Gastrocnemius medialis (tissue), 4 donors: ENCODE data around the gene NDUFA5. TPM values are rescaled to one million over a fixed set of nuclear protein-coding genes. Genes with fewer than 3 reads are reported as not detected.

ENCODE experiments used
- ATAC-seq, 2 donors: fragments of 150-250 bp; one replicate each; pipeline ENCODE4 v1.9.1; 2016
- DNase-seq, 2 donors: peaks; one replicate each; pipeline ENCODE4 v3.0.0-alpha.2; 2019
- H3K27ac ChIP-seq, 4 donors: fragments of 200-600 bp; sonication (generic); 1 replicate in 1 of 4; 2 replicates in 3 of 4; pipeline ENCODE4 v1.5.1; 2016 to 2018; ENCODE audit warnings: mild to moderate bottlenecking in 2 of 4, moderate library complexity in 1 of 4
- H3K27me3 ChIP-seq, 3 donors: fragments of 200-600 bp; sonication (generic) in 2 of 3; 1 replicate in 1 of 3; 2 replicates in 2 of 3; pipeline versions ENCODE4 v1.5.1 to v1.6.0; 2016 to 2019; ENCODE audit warnings: mild to moderate bottlenecking in 1 of 3, moderate library complexity in 1 of 3
- H3K36me3 ChIP-seq, 2 donors: fragments of 200-600 bp; sonication (generic) in 1 of 2; one replicate each; pipeline ENCODE4 v1.5.1; 2017 to 2018
- H3K4me1 ChIP-seq, 2 donors: fragments of 200-600 bp; sonication (generic) in 1 of 2; one replicate each; pipeline ENCODE4 v1.5.1; 2016 to 2017; ENCODE audit warnings: mild to moderate bottlenecking in 2 of 2
- H3K4me3 ChIP-seq, 4 donors: fragments of 200-600 bp; sonication (generic) in 3 of 4; 1 replicate in 1 of 4; 2 replicates in 3 of 4; pipeline ENCODE4 v1.5.1; 2016 to 2019; ENCODE audit warnings: mild to moderate bottlenecking in 2 of 4
- H3K9me3 ChIP-seq, 3 donors: fragments of 200-600 bp; sonication (generic) in 2 of 3; 1 replicate in 1 of 3; 2 replicates in 2 of 3; pipeline ENCODE4 v1.5.1; 2016 to 2019
- CTCF ChIP-seq, 5 experiments: fragments of 450-650 bp in 3 of 5; fragments of 200-600 bp in 2 of 5; sonication (generic) in 2 of 5; IDR thresholded peaks in 4 of 5; conservative IDR thresholded peaks in 1 of 5; 1 replicate in 4 of 5; 2 replicates in 1 of 5; pipeline ENCODE4 v1.5.1; 2016 to 2019; ENCODE audit warnings: antibody characterized with exemption in 5 of 5, mild to moderate bottlenecking in 3 of 5, moderate library complexity in 3 of 5
- POLR2A ChIP-seq, 2 donors: fragments of 450-650 bp; IDR thresholded peaks; one replicate each; pipeline ENCODE4 v1.6.1; 2017; ENCODE audit warnings: antibody characterized with exemption in 2 of 2, mild to moderate bottlenecking in 2 of 2, moderate library complexity in 2 of 2
- in situ Hi-C, 4 donors: fragments of 200-750 bp; cut with MboI; loops; one replicate each; pipeline versions ENCODE4 v1.15.0 to v1.8.0; 2017; ENCODE audit warnings: low sequenced_read_pairs in 4 of 4
- intact Hi-C: fragments of 100-400 bp; cut with DNase I; formaldehyde crosslinking; loops from one replicate; pipeline ENCODE4 v1.15.1; 2023; ENCODE audit warnings: low total_unique reads
- total RNA-seq, 4 donors: library from RNA; depleted of rRNA; stranded (reverse); fragments of >200 nt; gene quantifications; one replicate each; pipeline versions ENCODE4 v1.1.0 to v1.2.3, GENCODE V29; 2016

NDUFA5 gene
- total RNA-seq, 4 donors from 2014 or later, result 82.8 to 148 (median 137) TPM

GRCh38 chr7:123538189-123538714, 19.4 kb downstream of the NDUFA5 start:
- intact Hi-C loops (no loop called here), in situ Hi-C loops (loop anchor here in 2 of 4 donors (5.0 to 10.0 kb wide), 2 partner anchors 46 to 207 kb away; partner anchors contain the start of gene WASL (in 1 of the 2))
- TF ChIP-seq POLR2A (IDR thresholded peaks at IDR 0.05), result no peak
- no peaks in the 10 kb centered on the region for H3K27me3 ChIP-seq
- H3K9me3 ChIP-seq, result no peaks in the 10 kb centered on the region
- no peaks in the 10 kb centered on the region for H3K36me3 ChIP-seq
- H3K4me1 ChIP-seq, result peaks cover 9 to 17% of the 10 kb centered on the region in 2 donors
- H3K27ac ChIP-seq, result peak overlapping the region in 3 of 4 donors; percentile 6 to 61 (median 21)
- ATAC-seq, result no peak
- no peak overlapping the region for H3K4me3 ChIP-seq
- no peak for DNase-seq

- H3K4me1 ChIP-seq, result peaks cover 9 to 17% of the 10 kb centered on the region in 2 donors
- in situ Hi-C loops (loop anchor here in 2 of 4 donors (5.0 to 10.0 kb wide), 2 partner anchors 45 to 208 kb away; partner anchors contain the start of gene WASL (in 1 of the 2)), intact Hi-C loops (no loop called here)
- H3K36me3 ChIP-seq, result no peaks in the 10 kb centered on the region
- DNase-seq, result no peak
- ATAC-seq, result no peak
- H3K27me3 ChIP-seq, result peaks cover 0 to 2% (median 0%) of the 10 kb centered on the region in 3 donors
- no peaks in the 10 kb centered on the region for H3K9me3 ChIP-seq
- H3K4me3 ChIP-seq, result no peak overlapping the region
- H3K27ac ChIP-seq, result peak overlapping the region in 1 of 4 donors; percentile 61
- no peak for TF ChIP-seq POLR2A (IDR thresholded peaks at IDR 0.05)
- TF ChIP-seq CTCF (IDR thresholded peaks at IDR 0.05 in 4 of 5, conservative IDR thresholded peaks at IDR 0.05 in 1 of 5), result peak in 4 of 5 experiments; percentile 10 to 62 (median 40)
Observed at GRCh38 chr7:123537026-123537642, 20.5 kb downstream of the NDUFA5 start.

- H3K4me1 ChIP-seq, result peaks cover 9 to 17% of the 10 kb centered on the region in 2 donors
- H3K36me3 ChIP-seq, result no peaks in the 10 kb centered on the region
- DNase-seq (peak in 1 of 2 donors; percentile 21), ATAC-seq (no peak)
- H3K4me3 ChIP-seq, result peak overlapping the region; percentile 30 to 76 (median 72)
- no peaks in the 10 kb centered on the region for H3K9me3 ChIP-seq
- no peak for TF ChIP-seq CTCF (IDR thresholded peaks at IDR 0.05 in 4 of 5, conservative IDR thresholded peaks at IDR 0.05 in 1 of 5)
- intact Hi-C loops, result loop anchor here (1.0 to 2.0 kb wide), 3 partner anchors 22 to 213 kb away; partner anchors contain the start of genes NDUFA5 and WASL
- H3K27ac ChIP-seq, result peak overlapping the region; percentile 89 to 93 (median 92)
- peaks cover 0 to 5% (median 0%) of the 10 kb centered on the region in 3 donors for H3K27me3 ChIP-seq
- in situ Hi-C loops, result loop anchor here in 2 of 4 donors (5.0 to 10.0 kb wide), 2 partner anchors 43 to 209 kb away; partner anchors contain the start of gene WASL (in 1 of the 2)
Observed at GRCh38 chr7:123535517-123535916, 22.1 kb downstream of the NDUFA5 start.

GRCh38 chr7:123534383-123535260, 23.0 kb downstream of the NDUFA5 start, which contains the start of gene IQUB:
IQUB (minus strand) TSS chr7:123534595; CDS start chr7:123512340, 22,255 bp downstream.
- Histone ChIP-seq H3K9me3 (no peaks in the 10 kb centered on the region), H3K27me3 (peaks cover 0 to 5% (median 2%) of the 10 kb centered on the region in 3 donors), H3K4me3 (peak within 1 kb of the TSS; percentile 67 to 76 (median 72)), H3K4me1 (peaks cover 9 to 17% of the 10 kb centered on the region in 2 donors), H3K27ac (peak within 1 kb of the TSS; percentile 89 to 93 (median 92)), H3K36me3 (no peaks in the 10 kb centered on the region)
- TF ChIP-seq POLR2A (IDR thresholded peaks at IDR 0.05) (peak; percentile 47 to 50), CTCF (IDR thresholded peaks at IDR 0.05 in 4 of 5, conservative IDR thresholded peaks at IDR 0.05 in 1 of 5) (no peak)
- DNase-seq, result peak; percentile 98
- ATAC-seq, result peak; percentile 92 to 93
- intact Hi-C loops, result loop anchor here (1.0 to 2.0 kb wide), 3 partner anchors 23 to 214 kb away; partner anchors contain the start of genes NDUFA5 and WASL
- in situ Hi-C loops, result loop anchor here in 2 of 4 donors (5.0 to 10.0 kb wide), 2 partner anchors 42 to 210 kb away; partner anchors contain the start of gene WASL (in 1 of the 2)
